B cell (primary cell): ENCODE measurements around the gene MKRN2OS. TPM values are rescaled to one million over a fixed set of nuclear protein-coding genes. Genes with fewer than 3 reads are reported as not detected.
A peak's percentile ranks its signal among the peaks of the same experiment; 100 is the strongest.

ENCODE experiments used
- ATAC-seq: fragments of 200-7000 bp; cut with Tn5 transposase; one replicate; pipeline ENCODE4 v1.10.0; 2021; ENCODE audit warnings: low read depth, mild to moderate bottlenecking, moderate number of reproducible peaks, moderate library complexity
- CTCF ChIA-PET: fragments of 350-600 bp; sonication (Branson Sonifier 250); formaldehyde crosslinking; loops from one replicate; lab custom pipeline; 2021; ENCODE audit warnings: antibody characterized with exemption, inconsistent platforms; lab: Charles Lee
- POLR2A ChIA-PET: fragments of 350-600 bp; sonication (Branson Sonifier 250); formaldehyde crosslinking; loops from one replicate; lab custom pipeline; 2021; ENCODE audit warnings: antibody characterized with exemption; lab: Charles Lee
- DNase-seq: peaks from one replicate; pipeline ENCODE4 v3.0.0; 2013
- H2AFZ ChIP-seq: 2 replicates; pipeline ENCODE4 v1.6.1; 2012; ENCODE audit warnings: mild to moderate bottlenecking, low read depth, low read length; ENCODE audit not compliant: insufficient read depth, poor library complexity, severe bottlenecking
- H3K27ac ChIP-seq, 2 donors: 1 replicate in 1 of 2; 2 replicates in 1 of 2; pipeline ENCODE4 v1.5.1; 2012 to 2013; ENCODE audit warnings: low read length in 2 of 2, mild to moderate bottlenecking in 2 of 2, moderate library complexity in 1 of 2
- H3K27me3 ChIP-seq, 4 experiments: fragments of 200-600 bp in 1 of 4; sonication (generic) in 1 of 4; replicated peaks in 1 of 4; 1 replicate in 2 of 4; 2 replicates in 2 of 4; pipeline versions ENCODE4 v1.6.1 to v1.7.0; 2013 to 2016; ENCODE audit warnings: low read length in 3 of 4, mild to moderate bottlenecking in 2 of 4, mixed read lengths in 1 of 4, moderate library complexity in 1 of 4; ENCODE audit not compliant: insufficient read depth in 4 of 4, control insufficient read depth in 3 of 4; ENCODE audit errors: control extremely low read depth in 1 of 4
- H3K36me3 ChIP-seq, 2 experiments: replicated peaks in 1 of 2; 1 replicate in 1 of 2; 2 replicates in 1 of 2; pipeline versions ENCODE4 v1.6.1 to v1.7.1; 2013; ENCODE audit warnings: low read length in 1 of 2; ENCODE audit not compliant: insufficient read depth in 2 of 2, control insufficient read depth in 1 of 2; ENCODE audit errors: control extremely low read depth in 1 of 2, extremely low read depth in 1 of 2
- H3K4me1 ChIP-seq, 2 donors: fragments of 200-600 bp in 1 of 2; sonication (generic) in 1 of 2; 1 replicate in 1 of 2; 2 replicates in 1 of 2; pipeline versions ENCODE4 v1.5.1 to v1.6.1; 2013 to 2017; ENCODE audit warnings: low read length in 2 of 2; ENCODE audit not compliant: control insufficient read depth in 2 of 2, insufficient read depth in 2 of 2
- H3K4me2 ChIP-seq: replicated peaks from 2 replicates; pipeline ENCODE3; 2012; ENCODE audit warnings: mild to moderate bottlenecking, low read depth, low read length; ENCODE audit not compliant: poor library complexity, severe bottlenecking
- H3K4me3 ChIP-seq, 5 experiments: fragments of 200-600 bp in 1 of 5; sonication (generic) in 1 of 5; 1 replicate in 3 of 5; 2 replicates in 2 of 5; pipeline versions ENCODE4 v1.5.1 to v1.7.0; 2011 to 2016; ENCODE audit warnings: low read length in 4 of 5, mild to moderate bottlenecking in 4 of 5, low read depth in 2 of 5, control low read depth in 1 of 5, moderate library complexity in 1 of 5; ENCODE audit not compliant: insufficient read depth in 1 of 5; ENCODE audit errors: control extremely low read depth in 1 of 5, extremely low read depth in 1 of 5
- H3K79me2 ChIP-seq: fragments of 200-600 bp; sonication (generic); one replicate; pipeline ENCODE4 v1.6.0; 2016; ENCODE audit warnings: low read length; ENCODE audit not compliant: control insufficient read depth, insufficient read depth
- H3K9ac ChIP-seq: fragments of 200-600 bp; sonication (generic); 2 replicates; pipeline ENCODE4 v1.6.1; 2017; ENCODE audit warnings: mild to moderate bottlenecking, low read length, moderate library complexity
- H3K9me3 ChIP-seq, 3 donors: one replicate each; pipeline versions ENCODE4 v1.6.1 to v1.7.1; 2013; ENCODE audit warnings: low read length in 2 of 3; ENCODE audit not compliant: control insufficient read depth in 2 of 3, insufficient read depth in 1 of 3; ENCODE audit errors: control extremely low read depth in 1 of 3
- H4K20me1 ChIP-seq: 2 replicates; pipeline ENCODE4 v1.6.0; 2012; ENCODE audit warnings: mild to moderate bottlenecking, low read length; ENCODE audit not compliant: insufficient read depth, control insufficient read depth, poor library complexity, severe bottlenecking
- H3K27ac Mint-ChIP-seq: one replicate; pipeline ENCODE4 v1.8.0; 2021; ENCODE audit warnings: mixed read lengths
- H3K27me3 Mint-ChIP-seq: one replicate; pipeline ENCODE4 v1.8.0; 2021; ENCODE audit warnings: mixed read lengths
- H3K4me1 Mint-ChIP-seq: one replicate; pipeline ENCODE4 v1.8.0; 2021; ENCODE audit warnings: mixed read lengths
- H3K4me3 Mint-ChIP-seq: one replicate; pipeline ENCODE4 v1.8.0; 2021; ENCODE audit warnings: mixed read lengths
- H3K9me3 Mint-ChIP-seq: one replicate; pipeline ENCODE4 v1.8.0; 2022; ENCODE audit warnings: mixed read lengths; ENCODE audit not compliant: insufficient read depth
- EZH2 ChIP-seq: IDR thresholded peaks from 2 replicates; pipeline ENCODE4 v1.6.1; 2012; ENCODE audit warnings: borderline replicate concordance, low read depth, mild to moderate bottlenecking, moderate library complexity, low read length; ENCODE audit not compliant: insufficient read depth, poor library complexity, severe bottlenecking
- WGBS: methylation state at CpG from one replicate; pipeline ENCODE4 v1.1.5; 2013; ENCODE audit warnings: missing lambda C conversion rate; ENCODE audit not compliant: insufficient coverage; 5-methylcytosine and 5-hydroxymethylcytosine counted together
- intact Hi-C: fragments of 100-400 bp; cut with micrococcal nuclease; formaldehyde crosslinking; loops from one replicate; pipeline ENCODE4 v1.10.0; 2022
- polyA plus RNA-seq: library from polyadenylated mRNA; depleted of rRNA; stranded (reverse); fragments of >200 nt; gene quantifications from 2 replicates; pipeline ENCODE4 v1.2.3, GENCODE V29; 2012
- total RNA-seq, 2 donors: library from RNA; stranded (reverse); fragments of 120-200 nt in 1 of 2; gene quantifications; 1 replicate in 1 of 2; 2 replicates in 1 of 2; pipeline versions ENCODE4 v1.2.3 to v1.2.4, GENCODE V29; 2013 to 2022
- TF ChIP-seq, protein P1 (sequence below): fragments of 200-600 bp; IDR thresholded peaks from one replicate; pipeline ENCODE4 v1.8.0; 2022; ENCODE audit warnings: antibody characterized with exemption, mild to moderate bottlenecking

MKRN2OS gene
- total and polyA plus RNA-seq, 2 donors (not counting 1 experiment from before 2014, with no cell fraction given): not detected

DNA sequence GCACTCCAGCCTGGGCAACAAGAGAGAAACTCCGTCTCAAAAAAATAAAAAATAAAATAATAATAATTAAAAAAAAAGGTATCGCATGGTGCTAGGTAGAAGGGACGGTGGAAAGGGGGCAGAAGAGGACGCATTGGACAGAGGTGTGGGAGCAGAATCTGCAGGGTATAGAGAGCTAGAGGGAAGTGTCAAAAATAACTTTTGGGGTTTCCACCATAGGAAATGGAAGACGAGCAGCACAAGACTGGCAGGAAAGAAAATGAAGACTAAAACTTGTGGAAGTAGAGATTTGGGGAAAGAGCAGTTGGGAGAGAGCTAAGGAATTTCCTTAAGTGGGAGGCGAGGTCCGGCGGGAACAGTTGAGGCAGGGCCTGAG is 11.0 kb upstream of the MKRN2OS start:
- CTCF ChIA-PET: interaction anchor here (1.3 kb wide), 1 partner anchor 285 kb away, joined by 3 read pairs; the partner anchor contains the start of gene RPL32
- Histone ChIP-seq H3K4me2 (peak overlapping the region; percentile 91), H4K20me1 (peaks cover 14% of the 10 kb centered on the region), H3K27ac (peak overlapping the region in 1 of 2 donors; percentile 92), H2AFZ (peak overlapping the region; percentile 100), H3K27me3 (peaks cover 0 to 20% (median 5%) of the 10 kb centered on the region in 4 experiments), H3K4me3 (peak overlapping the region; percentile 69 to 91 (median 87)), H3K9me3 (no peaks in the 10 kb centered on the region), H3K36me3 (no peaks in the 10 kb centered on the region), H3K9ac (peak overlapping the region; percentile 91), H3K79me2 (peaks cover 44% of the 10 kb centered on the region), H3K4me1 (peaks cover 40 to 41% of the 10 kb centered on the region in 2 donors)
- ATAC-seq (no peak), DNase-seq (no peak)
- POLR2A ChIA-PET: no interaction called here
- H3K27ac Mint-ChIP-seq: peak overlapping the region; percentile 84
- WGBS: 0% methylated on average over 7 of the region's 8 CpGs
- H3K4me1 Mint-ChIP-seq: peaks cover 55% of the 10 kb centered on the region
- TF ChIP-seq EZH2: no peak
- TF ChIP-seq, protein P1, sequence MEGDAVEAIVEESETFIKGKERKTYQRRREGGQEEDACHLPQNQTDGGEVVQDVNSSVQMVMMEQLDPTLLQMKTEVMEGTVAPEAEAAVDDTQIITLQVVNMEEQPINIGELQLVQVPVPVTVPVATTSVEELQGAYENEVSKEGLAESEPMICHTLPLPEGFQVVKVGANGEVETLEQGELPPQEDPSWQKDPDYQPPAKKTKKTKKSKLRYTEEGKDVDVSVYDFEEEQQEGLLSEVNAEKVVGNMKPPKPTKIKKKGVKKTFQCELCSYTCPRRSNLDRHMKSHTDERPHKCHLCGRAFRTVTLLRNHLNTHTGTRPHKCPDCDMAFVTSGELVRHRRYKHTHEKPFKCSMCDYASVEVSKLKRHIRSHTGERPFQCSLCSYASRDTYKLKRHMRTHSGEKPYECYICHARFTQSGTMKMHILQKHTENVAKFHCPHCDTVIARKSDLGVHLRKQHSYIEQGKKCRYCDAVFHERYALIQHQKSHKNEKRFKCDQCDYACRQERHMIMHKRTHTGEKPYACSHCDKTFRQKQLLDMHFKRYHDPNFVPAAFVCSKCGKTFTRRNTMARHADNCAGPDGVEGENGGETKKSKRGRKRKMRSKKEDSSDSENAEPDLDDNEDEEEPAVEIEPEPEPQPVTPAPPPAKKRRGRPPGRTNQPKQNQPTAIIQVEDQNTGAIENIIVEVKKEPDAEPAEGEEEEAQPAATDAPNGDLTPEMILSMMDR: no peak
- peaks cover 23% of the 10 kb centered on the region for H3K27me3 Mint-ChIP-seq
- intact Hi-C loops: loop anchor here (2.0 to 5.0 kb wide), 3 partner anchors 709 to 1566 kb away; partner anchors contain the start of genes ATG7, CHCHD4 and TAMM41
- H3K9me3 Mint-ChIP-seq: no peaks in the 10 kb centered on the region
- peak overlapping the region; percentile 91 for H3K4me3 Mint-ChIP-seq

DNA sequence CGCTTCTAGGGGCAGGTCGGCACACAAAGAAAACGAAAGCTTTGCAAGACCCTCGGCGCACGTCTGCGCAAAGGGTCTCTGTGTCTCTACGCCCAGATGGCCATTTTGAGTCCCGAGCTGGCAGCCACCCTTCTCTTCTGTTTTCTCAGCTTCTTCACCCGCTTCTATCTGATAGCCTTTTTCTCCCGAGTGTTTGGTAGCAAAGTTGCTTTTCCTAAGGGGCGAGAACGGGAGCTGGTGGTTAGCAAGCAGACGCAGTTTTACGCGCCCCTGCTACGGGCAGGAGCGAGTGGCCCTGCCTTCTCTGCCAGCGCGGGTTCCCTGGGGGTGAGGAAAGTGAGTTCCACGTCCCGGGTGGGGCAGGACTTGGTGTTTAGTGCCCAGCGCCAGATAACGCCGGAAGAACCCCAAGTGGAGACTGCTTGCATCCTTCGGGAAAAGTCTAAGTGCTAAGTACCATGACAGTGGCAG is 8.7 kb upstream of the MKRN2OS start:
- CTCF ChIA-PET: interaction anchor here (1.0 kb wide), 1 partner anchor 25 kb away, joined by 4 read pairs; no protein-coding TSS in a partner anchor
- H2AFZ ChIP-seq: peak overlapping the region; percentile 75
- TF ChIP-seq EZH2: no peak
- POLR2A ChIA-PET: no interaction called here
- H3K27ac ChIP-seq: no peak overlapping the region
- WGBS: 8% methylated on average over 24 of the region's 26 CpGs
- peak overlapping the region; percentile 23 to 62 (median 41) for H3K4me3 ChIP-seq
- H3K4me2 ChIP-seq: peak overlapping the region; percentile 76
- no peak for ATAC-seq
- peak overlapping the region; percentile 59 for H3K9ac ChIP-seq
- H3K27me3 ChIP-seq: peaks cover 0 to 20% (median 5%) of the 10 kb centered on the region in 4 experiments
- Mint-ChIP-seq H3K9me3 (no peaks in the 10 kb centered on the region), H3K27ac (no peak overlapping the region), H3K4me1 (peaks cover 35% of the 10 kb centered on the region), H3K4me3 (peak overlapping the region; percentile 88), H3K27me3 (peaks cover 31% of the 10 kb centered on the region)
- H3K9me3 ChIP-seq: no peaks in the 10 kb centered on the region
- DNase-seq: peak; percentile 43
- H3K36me3 ChIP-seq: no peaks in the 10 kb centered on the region
- intact Hi-C loops: no loop called here
- peaks cover 20% of the 10 kb centered on the region for H3K79me2 ChIP-seq
- peaks cover 23 to 30% of the 10 kb centered on the region in 2 donors for H3K4me1 ChIP-seq
- no peaks in the 10 kb centered on the region for H4K20me1 ChIP-seq
